Keratinocyte (primary cell): ENCODE measurements around the gene ZNF787.
"Not testable (repeated sequence)": the region's sequence is repeated elsewhere in the genome, so short reads cannot be mapped to it uniquely, and the experiment has no call there.

Experiments used
- EZH2 ChIP-seq: IDR thresholded peaks from one replicate; pipeline ENCODE4 v1.6.1; 2012; ENCODE audit warnings: inconsistent platforms, mild to moderate bottlenecking, low read length, moderate library complexity
- TF ChIP-seq, protein P1 (sequence below), 3 experiments: IDR thresholded peaks in 1 of 3; conservative IDR thresholded peaks in 1 of 3; optimal IDR thresholded peaks in 1 of 3; 2 replicates in 2 of 3; 3 replicates in 1 of 3; pipeline versions ENCODE3 to v1.5.1; 2011; ENCODE audit warnings: low read length in 3 of 3, mild to moderate bottlenecking in 3 of 3, moderate library complexity in 2 of 3, control low read depth in 1 of 3, inconsistent platforms in 1 of 3; ENCODE audit not compliant: insufficient read depth in 2 of 3; ENCODE audit errors: extremely low read depth in 1 of 3

DNA sequence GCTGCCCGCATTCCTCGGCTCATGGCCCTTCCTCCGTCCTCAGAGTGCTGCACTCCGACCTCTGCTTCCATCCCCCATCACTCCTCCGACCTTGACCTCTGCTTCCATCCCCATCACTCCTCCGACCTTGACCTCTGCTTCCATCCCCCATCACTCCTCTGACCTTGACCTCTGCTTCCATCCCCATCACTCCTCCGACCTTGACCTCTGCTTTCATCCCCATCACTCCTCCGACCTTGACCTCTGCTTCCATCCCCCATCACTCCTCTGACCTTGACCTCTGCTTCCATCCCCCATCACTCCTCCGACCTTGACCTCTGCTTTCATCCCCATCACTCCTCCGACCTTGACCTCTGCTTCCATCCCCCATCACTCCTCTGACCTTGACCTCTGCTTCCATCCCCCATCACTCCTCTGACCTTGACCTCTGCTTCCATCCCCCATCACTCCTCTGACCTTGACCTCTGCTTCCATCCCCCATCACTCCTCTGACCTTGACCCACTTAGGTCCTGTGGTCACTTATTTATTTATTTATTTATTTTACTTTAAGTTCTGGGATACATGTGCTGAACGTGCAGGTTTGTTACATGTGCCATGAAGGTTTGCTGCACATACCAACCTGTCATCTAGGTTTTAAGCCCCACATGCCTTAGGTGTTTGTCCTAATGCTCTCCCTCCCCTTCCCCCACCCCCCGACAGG, 28.0 kb upstream of the ZNF787 start:
- TF ChIP-seq, protein P1, sequence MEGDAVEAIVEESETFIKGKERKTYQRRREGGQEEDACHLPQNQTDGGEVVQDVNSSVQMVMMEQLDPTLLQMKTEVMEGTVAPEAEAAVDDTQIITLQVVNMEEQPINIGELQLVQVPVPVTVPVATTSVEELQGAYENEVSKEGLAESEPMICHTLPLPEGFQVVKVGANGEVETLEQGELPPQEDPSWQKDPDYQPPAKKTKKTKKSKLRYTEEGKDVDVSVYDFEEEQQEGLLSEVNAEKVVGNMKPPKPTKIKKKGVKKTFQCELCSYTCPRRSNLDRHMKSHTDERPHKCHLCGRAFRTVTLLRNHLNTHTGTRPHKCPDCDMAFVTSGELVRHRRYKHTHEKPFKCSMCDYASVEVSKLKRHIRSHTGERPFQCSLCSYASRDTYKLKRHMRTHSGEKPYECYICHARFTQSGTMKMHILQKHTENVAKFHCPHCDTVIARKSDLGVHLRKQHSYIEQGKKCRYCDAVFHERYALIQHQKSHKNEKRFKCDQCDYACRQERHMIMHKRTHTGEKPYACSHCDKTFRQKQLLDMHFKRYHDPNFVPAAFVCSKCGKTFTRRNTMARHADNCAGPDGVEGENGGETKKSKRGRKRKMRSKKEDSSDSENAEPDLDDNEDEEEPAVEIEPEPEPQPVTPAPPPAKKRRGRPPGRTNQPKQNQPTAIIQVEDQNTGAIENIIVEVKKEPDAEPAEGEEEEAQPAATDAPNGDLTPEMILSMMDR (optimal IDR thresholded peaks at IDR 0.05 in 1 of 3, IDR thresholded peaks at IDR 0.05 in 1 of 3, conservative IDR thresholded peaks at IDR 0.05 in 1 of 3; ENCODE audit: extremely low read depth in 1 of 3, insufficient read depth in 2 of 3, low read length in 3 of 3) = not testable (repeated sequence)
- TF ChIP-seq EZH2 = not testable (repeated sequence)
